GM06990 (cell line): ENCODE results near the gene IQSEC3.

Experiments
- DNase-seq: peaks from one replicate; pipeline ENCODE4 v3.0.0-alpha.2; 2011; ENCODE audit not compliant: insufficient read length; ENCODE audit errors: extremely low read depth
- H3K27me3 ChIP-seq: replicated peaks from 2 replicates; pipeline ENCODE4 v1.6.0; 2011; ENCODE audit warnings: low read length; ENCODE audit not compliant: control insufficient read depth, insufficient read depth
- H3K36me3 ChIP-seq: 2 replicates; pipeline ENCODE4 v1.5.1; 2011; ENCODE audit warnings: low read length; ENCODE audit not compliant: control insufficient read depth, insufficient read depth
- H3K4me3 ChIP-seq: replicated peaks from 2 replicates; pipeline ENCODE4 v1.5.1; 2011; ENCODE audit warnings: low read depth, mild to moderate bottlenecking, control low read depth, low read length
- CTCF ChIP-seq: IDR thresholded peaks from 2 replicates; pipeline ENCODE4 v1.5.1; 2011; ENCODE audit warnings: low read length, control low read depth, mild to moderate bottlenecking, inconsistent platforms; ENCODE audit not compliant: insufficient read depth, poor library complexity, severe bottlenecking

The IQSEC3 gene

GRCh38 chr12:195951-196350 is 129.4 kb downstream of the IQSEC3 start:
- Histone ChIP-seq H3K4me3 (no peak overlapping the region), H3K27me3 (no peaks in the 10 kb centered on the region; the same call in none of the 2 replicates), H3K36me3 (no peaks in the 10 kb centered on the region)
- no peak for DNase-seq
- no peak for TF ChIP-seq CTCF

GRCh38 chr12:196436-196835 is 129.9 kb downstream of the IQSEC3 start:
- Histone ChIP-seq H3K36me3 (no peaks in the 10 kb centered on the region), H3K4me3 (no peak overlapping the region), H3K27me3 (peaks cover 3% of the 10 kb centered on the region)
- DNase-seq, result no peak
- TF ChIP-seq CTCF, result no peak

GRCh38 chr12:197347-197746 is 130.8 kb downstream of the IQSEC3 start:
- peaks cover 3% of the 10 kb centered on the region for H3K27me3 ChIP-seq
- no peak for TF ChIP-seq CTCF

GRCh38 chr12:197911-198695 is 131.5 kb downstream of the IQSEC3 start:
- no peak overlapping the region for H3K4me3 ChIP-seq
- H3K27me3 ChIP-seq, result peaks cover 3% of the 10 kb centered on the region
- no peak for DNase-seq
- TF ChIP-seq CTCF, result no peak
- H3K36me3 ChIP-seq, result no peaks in the 10 kb centered on the region

More at GRCh38 chr12:197347-197746, 130.8 kb downstream of the IQSEC3 start:
- Histone ChIP-seq H3K4me3 (no peak overlapping the region), H3K36me3 (no peaks in the 10 kb centered on the region)
- DNase-seq, result no peak

DNA sequence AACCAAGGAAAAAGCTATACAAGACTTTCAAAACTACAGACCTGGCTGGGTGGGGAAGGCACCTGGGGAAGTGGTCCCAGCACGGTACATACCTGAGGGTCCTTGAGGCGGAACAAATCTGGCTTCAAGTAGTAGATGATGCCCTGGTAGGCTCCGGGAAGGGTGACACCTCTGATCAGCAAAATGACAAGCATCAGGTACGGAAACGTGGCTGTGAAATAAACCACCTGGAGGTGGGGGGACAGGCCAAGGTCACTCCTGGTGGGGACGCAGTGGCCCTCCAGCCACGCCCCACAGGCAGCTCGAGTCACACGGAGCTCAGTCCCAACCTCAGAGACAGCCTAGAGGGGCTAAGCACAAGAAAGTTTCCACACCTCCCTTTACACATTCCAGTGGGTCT is 132.1 kb downstream of the IQSEC3 start:
- H3K36me3 ChIP-seq, result no peaks in the 10 kb centered on the region
- no peak for TF ChIP-seq CTCF
- H3K27me3 ChIP-seq, result peaks cover 3% of the 10 kb centered on the region
- no peak overlapping the region for H3K4me3 ChIP-seq
- no peak for DNase-seq
